ENCODE results near the gene CLIC3.

GRCh38 chr9:137023157-137023556 is 26.8 kb upstream of the CLIC3 start:
- TF ChIP-seq CTCF (IDR thresholded peaks at IDR 0.05; ENCODE audit: insufficient read depth, low read length, poor library complexity, severe bottlenecking) (no peak), EZH2phosphoT487 (conservative IDR thresholded peaks at IDR 0.05; ENCODE audit: low read length) (no peak)

Data from SU-DHL-6 (cell line).